ENCODE measurements around the gene TENM4.

GRCh38 chr11:78856211-78856610, 584.6 kb downstream of the TENM4 start:
- TF ChIP-seq JUND (IDR thresholded peaks at IDR 0.05) (no peak), RAD21 (IDR thresholded peaks at IDR 0.05; ENCODE audit: low read length) (no peak), CTCF (IDR thresholded peaks at IDR 0.05) (no peak), GABPA (IDR thresholded peaks at IDR 0.05; ENCODE audit: low read depth) (no peak)

Data from SK-N-SH (cell line).